Prostate gland (tissue), 2 donors: Measurements from ENCODE around the gene SFSWAP.

Experiments
- POLR2A ChIP-seq: fragments of 450-650 bp; IDR thresholded peaks from one replicate; pipeline ENCODE4 v1.6.1; 2016; ENCODE audit warnings: antibody characterized with exemption, mild to moderate bottlenecking
- POLR2AphosphoS5 ChIP-seq: sonication (generic); formaldehyde crosslinking; IDR thresholded peaks from one replicate; pipeline ENCODE4 v1.6.1; 2017; ENCODE audit warnings: antibody characterized with exemption
- TF ChIP-seq, protein P1 (sequence below), 4 experiments: fragments of 200-600 bp in 2 of 4; fragments of 450-650 bp in 2 of 4; sonication (generic) in 2 of 4; IDR thresholded peaks; 1 replicate in 3 of 4; 2 replicates in 1 of 4; pipeline ENCODE4 v1.5.1; 2016 to 2019; ENCODE audit warnings: antibody characterized with exemption in 4 of 4, mild to moderate bottlenecking in 2 of 4, moderate library complexity in 2 of 4

DNA sequence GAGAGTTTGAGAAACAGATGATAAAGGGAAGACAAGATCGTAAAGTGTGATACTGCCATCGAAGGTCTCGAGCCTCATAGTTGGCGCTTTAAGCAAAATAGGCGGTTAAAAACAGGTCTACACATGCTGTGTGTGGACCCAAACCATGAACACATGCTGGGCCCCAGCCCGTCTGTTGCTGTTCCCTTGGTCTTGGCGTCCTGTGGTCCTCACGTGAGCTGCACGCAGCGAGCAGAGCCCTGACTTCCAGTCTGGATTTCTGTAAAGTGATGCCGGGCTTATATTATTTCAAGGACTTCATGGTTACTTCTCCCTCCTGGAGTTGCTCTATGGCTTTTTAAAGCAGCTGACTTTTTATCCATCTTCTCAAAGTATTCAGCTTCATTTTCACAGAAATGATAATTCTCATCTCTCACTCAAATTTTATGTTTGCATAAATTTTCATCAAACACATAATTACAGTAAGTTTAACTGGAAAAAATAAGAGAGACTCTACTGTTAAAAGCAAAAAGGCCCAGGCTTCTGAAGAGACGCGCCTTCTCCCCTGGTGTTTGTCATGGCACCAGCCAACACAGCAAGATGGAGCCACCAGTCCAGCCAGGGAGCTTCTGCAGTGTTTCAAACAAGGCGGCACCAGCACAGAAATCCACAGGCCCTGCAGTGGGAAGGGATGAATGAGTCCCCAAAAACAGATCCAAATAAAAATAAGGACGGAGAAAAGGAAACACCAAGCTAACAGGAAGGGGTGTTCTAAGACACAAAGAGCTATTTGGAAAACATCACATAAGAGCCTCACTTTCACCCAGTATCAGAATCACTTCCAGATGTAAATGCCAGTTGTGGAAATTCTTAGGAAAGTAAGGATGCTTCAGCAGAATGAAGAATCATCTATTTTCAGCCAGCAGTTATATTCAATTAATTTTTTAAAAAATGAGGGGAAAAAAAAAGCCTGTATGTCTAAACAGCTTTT is 24.9 kb downstream of the SFSWAP start:
- TF ChIP-seq, protein P1, sequence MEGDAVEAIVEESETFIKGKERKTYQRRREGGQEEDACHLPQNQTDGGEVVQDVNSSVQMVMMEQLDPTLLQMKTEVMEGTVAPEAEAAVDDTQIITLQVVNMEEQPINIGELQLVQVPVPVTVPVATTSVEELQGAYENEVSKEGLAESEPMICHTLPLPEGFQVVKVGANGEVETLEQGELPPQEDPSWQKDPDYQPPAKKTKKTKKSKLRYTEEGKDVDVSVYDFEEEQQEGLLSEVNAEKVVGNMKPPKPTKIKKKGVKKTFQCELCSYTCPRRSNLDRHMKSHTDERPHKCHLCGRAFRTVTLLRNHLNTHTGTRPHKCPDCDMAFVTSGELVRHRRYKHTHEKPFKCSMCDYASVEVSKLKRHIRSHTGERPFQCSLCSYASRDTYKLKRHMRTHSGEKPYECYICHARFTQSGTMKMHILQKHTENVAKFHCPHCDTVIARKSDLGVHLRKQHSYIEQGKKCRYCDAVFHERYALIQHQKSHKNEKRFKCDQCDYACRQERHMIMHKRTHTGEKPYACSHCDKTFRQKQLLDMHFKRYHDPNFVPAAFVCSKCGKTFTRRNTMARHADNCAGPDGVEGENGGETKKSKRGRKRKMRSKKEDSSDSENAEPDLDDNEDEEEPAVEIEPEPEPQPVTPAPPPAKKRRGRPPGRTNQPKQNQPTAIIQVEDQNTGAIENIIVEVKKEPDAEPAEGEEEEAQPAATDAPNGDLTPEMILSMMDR (IDR thresholded peaks at IDR 0.05): no peak
- TF ChIP-seq POLR2A (no peak), POLR2AphosphoS5 (no peak)
